Measurements from ENCODE around the gene IGFBP7.

Gene IGFBP7

GRCh38 chr4:57124145-57124544, 14.0 kb upstream of the IGFBP7 start:
- in situ Hi-C loops (cut with MboI; ENCODE audit: low pct_unique_long_range_greater_than_20kb, low sequenced_read_pairs, unreplicated experiment), result no loop called here

DNA sequence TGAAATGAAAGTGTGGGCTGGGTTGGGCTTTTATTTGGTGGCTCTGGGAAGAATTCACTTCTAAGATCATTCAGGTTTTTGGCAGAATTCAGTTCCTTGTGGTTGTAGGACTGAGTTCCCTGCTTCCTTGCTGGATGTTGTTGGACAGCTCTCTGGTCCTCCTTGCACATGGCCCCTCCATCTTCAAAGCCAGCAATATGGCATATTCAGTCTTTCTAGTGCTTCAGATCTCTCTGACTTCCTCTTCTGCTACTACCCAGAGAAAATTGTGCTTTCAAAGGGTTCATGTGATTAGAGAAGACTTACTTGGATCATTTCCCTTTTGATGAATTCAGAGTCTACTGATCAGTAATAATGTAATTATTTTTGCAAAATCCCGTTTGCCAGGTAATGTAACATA, 12.8 kb upstream of the IGFBP7 start:
- TF ChIP-seq, protein P1, sequence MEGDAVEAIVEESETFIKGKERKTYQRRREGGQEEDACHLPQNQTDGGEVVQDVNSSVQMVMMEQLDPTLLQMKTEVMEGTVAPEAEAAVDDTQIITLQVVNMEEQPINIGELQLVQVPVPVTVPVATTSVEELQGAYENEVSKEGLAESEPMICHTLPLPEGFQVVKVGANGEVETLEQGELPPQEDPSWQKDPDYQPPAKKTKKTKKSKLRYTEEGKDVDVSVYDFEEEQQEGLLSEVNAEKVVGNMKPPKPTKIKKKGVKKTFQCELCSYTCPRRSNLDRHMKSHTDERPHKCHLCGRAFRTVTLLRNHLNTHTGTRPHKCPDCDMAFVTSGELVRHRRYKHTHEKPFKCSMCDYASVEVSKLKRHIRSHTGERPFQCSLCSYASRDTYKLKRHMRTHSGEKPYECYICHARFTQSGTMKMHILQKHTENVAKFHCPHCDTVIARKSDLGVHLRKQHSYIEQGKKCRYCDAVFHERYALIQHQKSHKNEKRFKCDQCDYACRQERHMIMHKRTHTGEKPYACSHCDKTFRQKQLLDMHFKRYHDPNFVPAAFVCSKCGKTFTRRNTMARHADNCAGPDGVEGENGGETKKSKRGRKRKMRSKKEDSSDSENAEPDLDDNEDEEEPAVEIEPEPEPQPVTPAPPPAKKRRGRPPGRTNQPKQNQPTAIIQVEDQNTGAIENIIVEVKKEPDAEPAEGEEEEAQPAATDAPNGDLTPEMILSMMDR (IDR thresholded peaks at IDR 0.05; ENCODE audit: extremely low read depth, insufficient read depth, missing control alignments), result no peak
- in situ Hi-C loops (cut with MboI; ENCODE audit: low pct_unique_long_range_greater_than_20kb, low sequenced_read_pairs, unreplicated experiment), result no loop called here
- DNase-seq (ENCODE audit: low spot score), result no peak

More at GRCh38 chr4:57124145-57124544, 14.0 kb upstream of the IGFBP7 start:
- DNase-seq (ENCODE audit: low spot score), result no peak
- TF ChIP-seq, protein P1 (IDR thresholded peaks at IDR 0.05; ENCODE audit: extremely low read depth, insufficient read depth, missing control alignments), result no peak

GRCh38 chr4:57119054-57119651, 9.0 kb upstream of the IGFBP7 start:
- DNase-seq (ENCODE audit: low spot score), result no peak
- TF ChIP-seq, protein P1 (IDR thresholded peaks at IDR 0.05; ENCODE audit: extremely low read depth, insufficient read depth, missing control alignments), result no peak
- in situ Hi-C loops (cut with MboI; ENCODE audit: low pct_unique_long_range_greater_than_20kb, low sequenced_read_pairs, unreplicated experiment), result no loop called here

DNA sequence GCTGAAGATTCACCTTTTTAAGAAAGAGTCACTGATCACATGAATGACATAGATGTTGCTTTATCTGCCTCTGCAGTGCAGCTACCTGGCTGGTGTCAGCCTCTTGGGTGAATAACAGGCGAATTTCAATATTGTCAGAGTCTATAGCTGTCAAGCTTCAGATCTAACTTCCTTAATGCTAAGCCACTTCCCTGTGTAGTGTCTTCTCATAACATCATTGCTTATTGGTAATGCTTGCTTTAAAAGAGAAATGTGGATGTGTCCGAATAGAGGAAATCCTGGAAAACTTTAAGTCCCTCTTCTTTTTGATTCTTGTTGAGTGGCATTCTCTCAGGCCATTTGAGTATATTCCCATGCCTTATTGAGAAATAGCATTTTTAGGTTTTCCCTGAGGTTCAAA, 7.3 kb upstream of the IGFBP7 start:
- in situ Hi-C loops (cut with MboI; ENCODE audit: low pct_unique_long_range_greater_than_20kb, low sequenced_read_pairs, unreplicated experiment), result no loop called here
- DNase-seq (ENCODE audit: low spot score), result no peak
- TF ChIP-seq, protein P1 (IDR thresholded peaks at IDR 0.05; ENCODE audit: extremely low read depth, insufficient read depth, missing control alignments), result no peak

DNA sequence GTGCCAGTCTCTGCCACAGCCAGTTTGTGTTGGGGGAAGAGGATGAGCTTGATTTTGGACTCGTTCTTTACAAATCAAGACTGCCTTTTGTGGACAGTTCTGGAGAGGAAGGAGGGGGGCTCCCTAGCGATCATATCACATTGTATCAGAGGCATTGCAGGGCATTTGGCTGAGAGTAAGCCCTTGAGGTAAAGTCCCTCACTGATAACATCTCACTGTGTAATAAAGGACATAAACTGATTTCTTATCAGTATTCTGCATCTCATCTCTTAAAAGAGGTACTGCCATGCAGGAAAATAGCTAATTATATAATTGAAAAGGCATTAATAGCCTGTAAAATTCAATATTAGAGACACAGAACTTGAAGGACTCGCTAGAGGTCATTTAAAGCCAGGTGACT, 6.1 kb upstream of the IGFBP7 start:
- DNase-seq (ENCODE audit: low spot score), result no peak
- TF ChIP-seq, protein P1 (IDR thresholded peaks at IDR 0.05; ENCODE audit: extremely low read depth, insufficient read depth, missing control alignments), result no peak
- in situ Hi-C loops (cut with MboI; ENCODE audit: low pct_unique_long_range_greater_than_20kb, low sequenced_read_pairs, unreplicated experiment), result no loop called here

GRCh38 chr4:57114973-57115372, 4.8 kb upstream of the IGFBP7 start:
- in situ Hi-C loops (cut with MboI; ENCODE audit: low pct_unique_long_range_greater_than_20kb, low sequenced_read_pairs, unreplicated experiment), result no loop called here
- no peak for DNase-seq (ENCODE audit: low spot score)
- TF ChIP-seq, protein P1 (IDR thresholded peaks at IDR 0.05; ENCODE audit: extremely low read depth, insufficient read depth, missing control alignments), result no peak
